CD14-positive monocyte (primary cell): ENCODE results near the gene IGHMBP2. TPM values are rescaled to one million over a fixed set of nuclear protein-coding genes. Genes with fewer than 3 reads are reported as not detected.

Experiments used
- DNase-seq, 3 donors: peaks; one replicate each; pipeline ENCODE4 v3.0.0-alpha.2; 2011 to 2022
- H2AFZ ChIP-seq: 2 replicates; pipeline ENCODE4 v1.6.0; 2012; ENCODE audit warnings: mild to moderate bottlenecking, low read depth, low read length, inconsistent platforms; ENCODE audit not compliant: insufficient read depth, poor library complexity, severe bottlenecking
- H3K27ac ChIP-seq, 2 donors: 1 replicate in 1 of 2; 2 replicates in 1 of 2; pipeline ENCODE4 v1.5.1; 2012 to 2013; ENCODE audit warnings: low read length in 2 of 2, control low read depth in 1 of 2, inconsistent platforms in 1 of 2, low read depth in 1 of 2, mild to moderate bottlenecking in 1 of 2
- H3K27me3 ChIP-seq, 2 donors: one replicate each; pipeline versions ENCODE4 v1.6.0 to v1.6.1; 2011 to 2013; ENCODE audit warnings: low read length in 2 of 2; ENCODE audit not compliant: control insufficient read depth in 2 of 2, insufficient read depth in 2 of 2
- H3K36me3 ChIP-seq, 2 donors: replicated peaks in 1 of 2; 1 replicate in 1 of 2; 2 replicates in 1 of 2; pipeline versions ENCODE4 v1.5.1 to v1.6.1; 2012 to 2013; ENCODE audit warnings: low read length in 2 of 2, control low read depth in 1 of 2, inconsistent platforms in 1 of 2, mild to moderate bottlenecking in 1 of 2; ENCODE audit not compliant: insufficient read depth in 2 of 2, control insufficient read depth in 1 of 2
- H3K4me1 ChIP-seq, 2 donors: 1 replicate in 1 of 2; 2 replicates in 1 of 2; pipeline versions ENCODE4 v1.5.1 to v1.6.1; 2012 to 2013; ENCODE audit warnings: low read length in 2 of 2, control low read depth in 1 of 2, inconsistent platforms in 1 of 2, mild to moderate bottlenecking in 1 of 2, moderate library complexity in 1 of 2; ENCODE audit not compliant: insufficient read depth in 2 of 2, control insufficient read depth in 1 of 2
- H3K4me2 ChIP-seq: replicated peaks from 2 replicates; pipeline ENCODE3; 2012; ENCODE audit warnings: low read length, moderate library complexity, mild to moderate bottlenecking; ENCODE audit not compliant: poor library complexity, severe bottlenecking; ENCODE audit errors: extremely low read depth
- H3K4me3 ChIP-seq, 3 experiments: fragments of 200-600 bp in 1 of 3; sonication (generic) in 1 of 3; replicated peaks in 1 of 3; 1 replicate in 2 of 3; 2 replicates in 1 of 3; pipeline ENCODE4 v1.5.1; 2011 to 2013; ENCODE audit warnings: low read length in 3 of 3, mild to moderate bottlenecking in 3 of 3, control low read depth in 2 of 3, low read depth in 2 of 3, inconsistent platforms in 1 of 3, moderate library complexity in 1 of 3
- H3K79me2 ChIP-seq: 2 replicates; pipeline ENCODE4 v1.6.0; 2012; ENCODE audit warnings: mild to moderate bottlenecking, control low read depth, inconsistent platforms, low read length, moderate library complexity; ENCODE audit not compliant: insufficient read depth
- H3K9ac ChIP-seq: 2 replicates; pipeline ENCODE4 v1.6.0; 2017; ENCODE audit warnings: low read length, mild to moderate bottlenecking; ENCODE audit not compliant: insufficient read depth, poor library complexity, severe bottlenecking
- H3K9me3 ChIP-seq, 2 donors: replicated peaks in 1 of 2; 1 replicate in 1 of 2; 2 replicates in 1 of 2; pipeline versions ENCODE4 v1.5.1 to v1.6.1; 2012 to 2013; ENCODE audit warnings: low read length in 2 of 2, control low read depth in 1 of 2; ENCODE audit not compliant: control insufficient read depth in 1 of 2, insufficient read depth in 1 of 2
- H4K20me1 ChIP-seq: 2 replicates; pipeline ENCODE4 v1.6.0; 2012; ENCODE audit warnings: mild to moderate bottlenecking, low read length, control low read depth, moderate library complexity; ENCODE audit not compliant: insufficient read depth
- H3K27ac Mint-ChIP-seq, 7 donors: one replicate each; pipeline ENCODE4 v1.8.0; 2020; ENCODE audit warnings: mild to moderate bottlenecking in 7 of 7, mixed read lengths in 7 of 7, moderate library complexity in 6 of 7, inconsistent platforms in 2 of 7
- H3K27me3 Mint-ChIP-seq, 3 donors: one replicate each; pipeline ENCODE4 v1.8.0; 2021 to 2022; ENCODE audit warnings: low read depth in 3 of 3, mild to moderate bottlenecking in 3 of 3, mixed read lengths in 3 of 3, moderate library complexity in 3 of 3, inconsistent platforms in 1 of 3
- H3K36me3 Mint-ChIP-seq, 2 donors: one replicate each; pipeline ENCODE4 v1.8.0; 2020; ENCODE audit warnings: mixed read lengths in 2 of 2, inconsistent platforms in 1 of 2, mild to moderate bottlenecking in 1 of 2
- H3K4me1 Mint-ChIP-seq: one replicate; pipeline ENCODE4 v1.8.0; 2020; ENCODE audit warnings: mild to moderate bottlenecking, mixed read lengths
- H3K4me3 Mint-ChIP-seq, 2 donors: one replicate each; pipeline ENCODE4 v1.8.0; 2020; ENCODE audit warnings: mild to moderate bottlenecking in 2 of 2, mixed read lengths in 2 of 2, moderate library complexity in 1 of 2
- H3K9me3 Mint-ChIP-seq, 7 donors: one replicate each; pipeline ENCODE4 v1.8.0; 2020 to 2022; ENCODE audit warnings: mixed read lengths in 7 of 7, mild to moderate bottlenecking in 6 of 7, moderate library complexity in 6 of 7, inconsistent platforms in 2 of 7
- WGBS: methylation state at CpG from one replicate; pipeline ENCODE4 v1.1.5; 2013; ENCODE audit warnings: missing lambda C conversion rate; ENCODE audit not compliant: insufficient coverage; 5-methylcytosine and 5-hydroxymethylcytosine counted together
- intact Hi-C, 2 donors: fragments of 100-400 bp; cut with micrococcal nuclease; formaldehyde crosslinking; loops; one replicate each; pipeline versions ENCODE4 v1.15.0 to v1.15.1; 2023
- polyA plus RNA-seq, 3 donors: library from polyadenylated mRNA; depleted of rRNA in 1 of 3; unstranded in 2 of 3; stranded (reverse) in 1 of 3; fragments of 300-500 nt in 2 of 3; fragments of >200 nt in 1 of 3; fragmentation: Illumina TruSeq in 2 of 3; gene quantifications; 1 replicate in 2 of 3; 2 replicates in 1 of 3; pipeline ENCODE4 v1.2.3, GENCODE V29; 2012 to 2021
- TF ChIP-seq, protein P1 (sequence below): fragments of 200-600 bp; IDR thresholded peaks from one replicate; pipeline ENCODE4 v1.8.0; 2022; ENCODE audit warnings: antibody characterized with exemption, mild to moderate bottlenecking

IGHMBP2 gene
- polyA plus RNA-seq, 3 donors = 3.9 to 14.9 (median 6.0) TPM

DNA sequence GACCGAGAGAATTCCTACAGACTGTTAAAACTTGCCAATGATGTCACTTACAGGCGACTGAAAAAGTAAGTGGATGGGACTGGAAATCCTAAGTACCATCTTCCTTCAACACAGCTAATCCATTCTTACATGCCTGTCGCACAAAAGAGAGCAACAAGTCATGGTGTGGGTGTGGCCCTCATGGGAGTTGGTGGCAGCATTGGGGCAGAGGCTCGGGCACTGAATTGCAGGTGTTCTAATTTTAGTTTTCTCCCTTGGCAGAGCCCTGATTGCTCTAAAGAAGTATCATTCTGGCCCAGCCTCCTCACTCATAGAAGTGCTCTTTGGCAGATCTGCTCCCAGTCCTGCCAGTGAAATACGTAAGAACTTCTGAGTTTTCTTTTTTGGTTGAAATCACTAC is 4.6 kb downstream of the IGHMBP2 start:
- Histone ChIP-seq H3K9me3 (no peaks in the 10 kb centered on the region), H3K36me3 (peaks cover 55 to 69% of the 10 kb centered on the region in 2 donors), H3K27ac (no peak overlapping the region), H3K27me3 (no peaks in the 10 kb centered on the region), H3K4me1 (peaks cover 10 to 14% of the 10 kb centered on the region in 2 donors), H3K79me2 (peaks cover 24% of the 10 kb centered on the region), H3K9ac (no peak overlapping the region), H3K4me3 (no peak overlapping the region), H3K4me2 (no peak overlapping the region), H2AFZ (no peak overlapping the region), H4K20me1 (no peaks in the 10 kb centered on the region)
- DNase-seq = no peak
- TF ChIP-seq, protein P1, sequence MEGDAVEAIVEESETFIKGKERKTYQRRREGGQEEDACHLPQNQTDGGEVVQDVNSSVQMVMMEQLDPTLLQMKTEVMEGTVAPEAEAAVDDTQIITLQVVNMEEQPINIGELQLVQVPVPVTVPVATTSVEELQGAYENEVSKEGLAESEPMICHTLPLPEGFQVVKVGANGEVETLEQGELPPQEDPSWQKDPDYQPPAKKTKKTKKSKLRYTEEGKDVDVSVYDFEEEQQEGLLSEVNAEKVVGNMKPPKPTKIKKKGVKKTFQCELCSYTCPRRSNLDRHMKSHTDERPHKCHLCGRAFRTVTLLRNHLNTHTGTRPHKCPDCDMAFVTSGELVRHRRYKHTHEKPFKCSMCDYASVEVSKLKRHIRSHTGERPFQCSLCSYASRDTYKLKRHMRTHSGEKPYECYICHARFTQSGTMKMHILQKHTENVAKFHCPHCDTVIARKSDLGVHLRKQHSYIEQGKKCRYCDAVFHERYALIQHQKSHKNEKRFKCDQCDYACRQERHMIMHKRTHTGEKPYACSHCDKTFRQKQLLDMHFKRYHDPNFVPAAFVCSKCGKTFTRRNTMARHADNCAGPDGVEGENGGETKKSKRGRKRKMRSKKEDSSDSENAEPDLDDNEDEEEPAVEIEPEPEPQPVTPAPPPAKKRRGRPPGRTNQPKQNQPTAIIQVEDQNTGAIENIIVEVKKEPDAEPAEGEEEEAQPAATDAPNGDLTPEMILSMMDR = no peak
- intact Hi-C loops = loop anchor here (10.0 kb wide), 2 partner anchors 177 to 1287 kb away; no protein-coding TSS in a partner anchor
- Mint-ChIP-seq H3K9me3 (no peaks in the 10 kb centered on the region), H3K4me1 (peaks cover 19% of the 10 kb centered on the region), H3K27me3 (no peaks in the 10 kb centered on the region), H3K36me3 (peaks cover 54 to 69% of the 10 kb centered on the region in 2 donors), H3K4me3 (no peak overlapping the region), H3K27ac (no peak overlapping the region)
- WGBS = 100% methylated on average over 1 of the region's 5 CpGs

DNA sequence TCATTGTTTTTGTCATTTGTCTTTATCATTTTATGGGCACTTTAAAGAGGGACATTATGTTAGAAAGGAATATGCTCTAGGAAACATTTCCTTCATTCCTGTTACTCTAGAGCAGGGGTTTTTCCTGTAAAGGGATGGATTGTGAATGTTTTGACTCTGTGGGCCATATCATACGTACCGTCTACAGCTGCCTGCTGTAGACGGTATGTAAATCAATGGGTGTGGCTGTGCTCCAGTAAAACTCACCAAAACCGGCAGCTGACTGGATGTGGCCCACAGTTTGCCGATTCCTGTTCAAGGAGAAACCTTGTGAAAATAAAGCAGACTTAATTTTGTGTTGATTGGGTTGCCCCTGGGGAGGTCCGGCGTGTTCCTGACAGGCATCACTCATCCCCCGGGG is 7.3 kb downstream of the IGHMBP2 start:
- H3K4me3 Mint-ChIP-seq = no peak overlapping the region
- no peak overlapping the region for H3K27ac ChIP-seq
- H3K4me1 Mint-ChIP-seq = no peaks in the 10 kb centered on the region
- H3K36me3 Mint-ChIP-seq = peaks cover 73 to 92% of the 10 kb centered on the region in 2 donors
- no peak for DNase-seq
- no peaks in the 10 kb centered on the region for H3K9me3 Mint-ChIP-seq
- no peaks in the 10 kb centered on the region for H3K27me3 Mint-ChIP-seq
- intact Hi-C loops = no loop called here
- H3K4me2 ChIP-seq = no peak overlapping the region
- no peaks in the 10 kb centered on the region for H3K27me3 ChIP-seq
- H3K27ac Mint-ChIP-seq = no peak overlapping the region
- H3K4me3 ChIP-seq = no peak overlapping the region
- WGBS = 100% methylated on average over 1 of the region's 8 CpGs
- H3K9me3 ChIP-seq = no peaks in the 10 kb centered on the region
- TF ChIP-seq, protein P1 = no peak
- no peaks in the 10 kb centered on the region for H4K20me1 ChIP-seq
- no peaks in the 10 kb centered on the region for H3K79me2 ChIP-seq
- H3K36me3 ChIP-seq = peaks cover 77 to 95% of the 10 kb centered on the region in 2 donors
- H2AFZ ChIP-seq = no peak overlapping the region
- no peak overlapping the region for H3K9ac ChIP-seq
- no peaks in the 10 kb centered on the region for H3K4me1 ChIP-seq
